Activated CD8-positive, alpha-beta T cell treated with anti-CD3 and anti-CD28 coated beads, Interleukin-2, amount 10 ng/mL, durations not matched to agents 7 days and 5 days (primary cell): ENCODE results near the gene UBLCP1. TPM values are rescaled to one million over a fixed set of nuclear protein-coding genes. Genes with fewer than 3 reads are reported as not detected.
A peak's percentile ranks its signal among the peaks of the same experiment; 100 is the strongest.
"Not testable (repeated sequence)": the region's sequence is repeated elsewhere in the genome, so short reads cannot be mapped to it uniquely, and the experiment has no call there.

ENCODE experiments used
- ATAC-seq: fragments of 150-1000 bp; cut with Tn5 transposase; one replicate; pipeline ENCODE4 v1.10.0; 2021; ENCODE audit warnings: moderate library complexity
- CTCF ChIA-PET: fragments of 350-600 bp; sonication (Branson Sonifier 250); formaldehyde crosslinking; loops from one replicate; lab custom pipeline; 2021; ENCODE audit warnings: antibody characterized with exemption; lab: Charles Lee
- POLR2A ChIA-PET: fragments of 350-600 bp; sonication (Branson Sonifier 250); formaldehyde crosslinking; loops from one replicate; lab custom pipeline; 2021; ENCODE audit warnings: antibody characterized with exemption; lab: Charles Lee
- DNase-seq: peaks from one replicate; pipeline ENCODE4 v3.0.0-alpha.2; 2020
- H3K27ac Mint-ChIP-seq: one replicate; pipeline ENCODE4 v1.8.0; 2021; ENCODE audit warnings: mild to moderate bottlenecking, mixed read lengths
- H3K27me3 Mint-ChIP-seq: one replicate; pipeline ENCODE4 v1.8.0; 2021; ENCODE audit warnings: low read depth, mixed read lengths
- H3K36me3 Mint-ChIP-seq: one replicate; pipeline ENCODE4 v1.8.0; 2021; ENCODE audit warnings: low read depth, mixed read lengths
- H3K4me1 Mint-ChIP-seq: one replicate; pipeline ENCODE4 v1.8.0; 2021; ENCODE audit warnings: low read depth, mixed read lengths
- H3K4me3 Mint-ChIP-seq: one replicate; pipeline ENCODE4 v1.8.0; 2021; ENCODE audit warnings: mild to moderate bottlenecking, mixed read lengths
- H3K9me3 Mint-ChIP-seq: one replicate; pipeline ENCODE4 v1.8.0; 2022; ENCODE audit warnings: mixed read lengths; ENCODE audit not compliant: insufficient read depth
- total RNA-seq, 2 experiments: library from RNA; stranded (reverse); gene quantifications; one replicate each; pipeline ENCODE4 v1.2.3, GENCODE V29; 2021

The UBLCP1 gene
- total RNA-seq, 2 experiments from 2014 or later: 27.8 to 28.4 TPM

GRCh38 chr5:159257629-159258283 lies 5.3 kb upstream of the UBLCP1 start:
- DNase-seq (no peak), ATAC-seq (no peak)
- Mint-ChIP-seq H3K27ac (no peak overlapping the region), H3K27me3 (peaks cover 5% of the 10 kb centered on the region), H3K4me1 (peaks cover 16% of the 10 kb centered on the region), H3K4me3 (no peak overlapping the region), H3K9me3 (no peaks in the 10 kb centered on the region), H3K36me3 (peaks cover 2% of the 10 kb centered on the region)
- ChIA-PET POLR2A (no interaction called here), CTCF (interaction anchor here (1.2 to 1.3 kb wide), 2 partner anchors 13 to 100 kb away, joined by 4 to 6 read pairs; no protein-coding TSS in a partner anchor)

GRCh38 chr5:159258361-159258760 lies 4.7 kb upstream of the UBLCP1 start:
- H3K4me1 Mint-ChIP-seq: peaks cover 17% of the 10 kb centered on the region
- peaks cover 5% of the 10 kb centered on the region for H3K27me3 Mint-ChIP-seq
- ATAC-seq (no peak), DNase-seq (no peak)
- no peaks in the 10 kb centered on the region for H3K9me3 Mint-ChIP-seq
- ChIA-PET CTCF (interaction anchor here (0.8 to 1.3 kb wide), 2 partner anchors 14 to 101 kb away, joined by 4 to 6 read pairs; no protein-coding TSS in a partner anchor), POLR2A (no interaction called here)
- no peak overlapping the region for H3K4me3 Mint-ChIP-seq
- H3K36me3 Mint-ChIP-seq: peaks cover 4% of the 10 kb centered on the region
- no peak overlapping the region for H3K27ac Mint-ChIP-seq

GRCh38 chr5:159260212-159260611 lies 2.9 kb upstream of the UBLCP1 start:
- H3K27ac Mint-ChIP-seq, POLR2A ChIA-PET, DNase-seq, H3K9me3 Mint-ChIP-seq, H3K36me3 Mint-ChIP-seq, H3K4me3 Mint-ChIP-seq, ATAC-seq, H3K27me3 Mint-ChIP-seq: not testable (repeated sequence)
- CTCF ChIA-PET: interaction anchor here (1.2 kb wide), 1 partner anchor 104 kb away, joined by 3 read pairs; no protein-coding TSS in a partner anchor
- peaks cover 29% of the 10 kb centered on the region for H3K4me1 Mint-ChIP-seq

- Mint-ChIP-seq H3K27me3 (no peaks in the 10 kb centered on the region), H3K4me3 (peak overlapping the region; percentile 97), H3K4me1 (peaks cover 29% of the 10 kb centered on the region), H3K36me3 (peaks cover 32% of the 10 kb centered on the region), H3K27ac (peak overlapping the region; percentile 98), H3K9me3 (peaks cover 9% of the 10 kb centered on the region)
- DNase-seq: no peak
- peak; percentile 21 for ATAC-seq
- ChIA-PET CTCF (interaction anchor here (1.3 to 1.8 kb wide), 2 partner anchors 9 to 55 kb away, joined by 3 to 4 read pairs; no protein-coding TSS in a partner anchor), POLR2A (interaction anchor here (0.7 to 1.7 kb wide), 6 partner anchors 12 to 195 kb away, joined by 3 to 13 read pairs (median 4); no protein-coding TSS in a partner anchor)
Measured at GRCh38 chr5:159262472-159262858, 625 bp upstream of the UBLCP1 start.

GRCh38 chr5:159263569-159263905 lies 447 bp downstream of the UBLCP1 start:
- H3K9me3 Mint-ChIP-seq: peaks cover 9% of the 10 kb centered on the region
- H3K27me3 Mint-ChIP-seq: no peaks in the 10 kb centered on the region
- CTCF ChIA-PET: interaction anchor here (1.3 to 1.5 kb wide), 2 partner anchors 54 to 107 kb away, joined by 5 to 8 read pairs; no protein-coding TSS in a partner anchor
- POLR2A ChIA-PET: interaction anchor here (1.0 to 1.3 kb wide), 3 partner anchors 10 to 106 kb away, joined by 3 read pairs; no protein-coding TSS in a partner anchor
- peak; percentile 28 for ATAC-seq
- no peak for DNase-seq
- peaks cover 32% of the 10 kb centered on the region for H3K4me1 Mint-ChIP-seq
- H3K4me3 Mint-ChIP-seq: peak overlapping the region; percentile 97
- H3K27ac Mint-ChIP-seq: peak overlapping the region; percentile 98
- H3K36me3 Mint-ChIP-seq: peaks cover 39% of the 10 kb centered on the region

- CTCF ChIA-PET: interaction anchor here (0.6 kb wide), 1 partner anchor 513 kb away, joined by 3 read pairs; no protein-coding TSS in a partner anchor
- H3K4me3 Mint-ChIP-seq, ATAC-seq, H3K27ac Mint-ChIP-seq, POLR2A ChIA-PET, H3K9me3 Mint-ChIP-seq, DNase-seq, H3K27me3 Mint-ChIP-seq: not testable (repeated sequence)
- peaks cover 59% of the 10 kb centered on the region for H3K36me3 Mint-ChIP-seq
- peaks cover 30% of the 10 kb centered on the region for H3K4me1 Mint-ChIP-seq
Measured at GRCh38 chr5:159266764-159267163, 3.7 kb downstream of the UBLCP1 start.

GRCh38 chr5:159269723-159270122 lies 6.6 kb downstream of the UBLCP1 start:
- peaks cover 13% of the 10 kb centered on the region for H3K4me1 Mint-ChIP-seq
- peaks cover 9% of the 10 kb centered on the region for H3K9me3 Mint-ChIP-seq

GRCh38 chr5:159273923-159274322 lies 10.8 kb downstream of the UBLCP1 start:
- ATAC-seq: no peak
- no peaks in the 10 kb centered on the region for H3K27me3 Mint-ChIP-seq
- ChIA-PET POLR2A (interaction anchor here (0.9 to 1.4 kb wide), 2 partner anchors 10 to 11 kb away, joined by 3 read pairs; partner anchors contain the start of gene UBLCP1), CTCF (interaction anchor here (1.1 to 2.6 kb wide), 6 partner anchors 13 to 713 kb away, joined by 3 to 13 read pairs (median 3); no protein-coding TSS in a partner anchor)
- H3K36me3 Mint-ChIP-seq: peaks cover 49% of the 10 kb centered on the region
- H3K9me3 Mint-ChIP-seq: no peaks in the 10 kb centered on the region
- no peak overlapping the region for H3K4me3 Mint-ChIP-seq
- H3K4me1 Mint-ChIP-seq: peaks cover 18% of the 10 kb centered on the region
- H3K27ac Mint-ChIP-seq: no peak overlapping the region
- DNase-seq: no peak

More at GRCh38 chr5:159269723-159270122, 6.6 kb downstream of the UBLCP1 start:
- no peak for DNase-seq
- no peak overlapping the region for H3K4me3 Mint-ChIP-seq
- POLR2A ChIA-PET: interaction anchor here (0.6 kb wide), 1 partner anchor 67 kb away, joined by 3 read pairs; no protein-coding TSS in a partner anchor
- no peaks in the 10 kb centered on the region for H3K27me3 Mint-ChIP-seq
- H3K27ac Mint-ChIP-seq: no peak overlapping the region
- peaks cover 65% of the 10 kb centered on the region for H3K36me3 Mint-ChIP-seq
- CTCF ChIA-PET: interaction anchor here (1.0 kb wide), 1 partner anchor 113 kb away, joined by 5 read pairs; no protein-coding TSS in a partner anchor
- no peak for ATAC-seq

GRCh38 chr5:159274676-159275075 lies 11.6 kb downstream of the UBLCP1 start:
- H3K36me3 Mint-ChIP-seq: peaks cover 50% of the 10 kb centered on the region
- H3K4me1 Mint-ChIP-seq: peaks cover 18% of the 10 kb centered on the region
- no peaks in the 10 kb centered on the region for H3K9me3 Mint-ChIP-seq
- no peaks in the 10 kb centered on the region for H3K27me3 Mint-ChIP-seq
- ATAC-seq (no peak), DNase-seq (no peak)
- H3K4me3 Mint-ChIP-seq: peak overlapping the region; percentile 25
- CTCF ChIA-PET: interaction anchor here (1.1 to 2.6 kb wide), 5 partner anchors 12 to 712 kb away, joined by 3 to 13 read pairs (median 3); no protein-coding TSS in a partner anchor
- POLR2A ChIA-PET: interaction anchor here (1.4 kb wide), 1 partner anchor 12 kb away, joined by 3 read pairs; the partner anchor contains the start of gene UBLCP1
- H3K27ac Mint-ChIP-seq: no peak overlapping the region

- peak; percentile 30 for DNase-seq
- ChIA-PET POLR2A (interaction anchor here (0.6 to 0.9 kb wide), 3 partner anchors 24 to 1331 kb away, joined by 3 to 6 read pairs (median 3); partner anchors contain the start of gene UBLCP1), CTCF (interaction anchor here (0.6 to 5.2 kb wide), 15 partner anchors 11 to 735 kb away, joined by 3 to 33 read pairs (median 3); no protein-coding TSS in a partner anchor)
Measured at GRCh38 chr5:159286420-159287035, 23.4 kb downstream of the UBLCP1 start.

GRCh38 chr5:159290741-159291140 lies 27.7 kb downstream of the UBLCP1 start:
- Mint-ChIP-seq H3K4me3 (no peak overlapping the region), H3K27me3 (no peaks in the 10 kb centered on the region), H3K27ac (no peak overlapping the region), H3K36me3 (no peaks in the 10 kb centered on the region), H3K9me3 (no peaks in the 10 kb centered on the region), H3K4me1 (peaks cover 3% of the 10 kb centered on the region)
- CTCF ChIA-PET: interaction anchor here (2.2 kb wide), 1 partner anchor 27 kb away, joined by 11 read pairs; no protein-coding TSS in a partner anchor
- ATAC-seq (no peak), DNase-seq (no peak)
- POLR2A ChIA-PET: no interaction called here

More at GRCh38 chr5:159286420-159287035, 23.4 kb downstream of the UBLCP1 start:
- Mint-ChIP-seq H3K4me1 (peaks cover 3% of the 10 kb centered on the region), H3K4me3 (no peak overlapping the region), H3K27me3 (no peaks in the 10 kb centered on the region), H3K36me3 (peaks cover 12% of the 10 kb centered on the region), H3K27ac (no peak overlapping the region), H3K9me3 (no peaks in the 10 kb centered on the region)
- peak; percentile 49 for ATAC-seq
